ENCODE data around the gene EMILIN1. TPM values are rescaled to one million over a fixed set of nuclear protein-coding genes. Genes with fewer than 3 reads are reported as not detected.

The EMILIN1 gene
- total RNA-seq, 1 donor from 2014 or later: 1.1 TPM

- H3K27ac Mint-ChIP-seq: no peak overlapping the region
- H3K9me3 Mint-ChIP-seq (ENCODE audit: low read depth): no peaks in the 10 kb centered on the region
These were observed 10.2 kb downstream of the EMILIN1 start for GRCh38 chr2:27088634-27089033.

GRCh38 chr2:27089111-27089954 is 10.9 kb downstream of the EMILIN1 start:
- peaks cover 26% of the 10 kb centered on the region for H3K27me3 Mint-ChIP-seq
- peaks cover 7% of the 10 kb centered on the region for H3K4me1 Mint-ChIP-seq (ENCODE audit: low read depth)
- no peaks in the 10 kb centered on the region for H3K9me3 Mint-ChIP-seq (ENCODE audit: low read depth)
- no peaks in the 10 kb centered on the region for H3K36me3 Mint-ChIP-seq (ENCODE audit: insufficient read depth)
- H3K27ac Mint-ChIP-seq: no peak overlapping the region
- H3K4me3 Mint-ChIP-seq (ENCODE audit: low read depth): no peak overlapping the region
- no peak for TF ChIP-seq CTCF (IDR thresholded peaks at IDR 0.05; ENCODE audit: unreplicated experiment)
- DNase-seq (ENCODE audit: low spot score, unreplicated experiment): no peak

More at GRCh38 chr2:27088634-27089033, 10.2 kb downstream of the EMILIN1 start:
- no peak for TF ChIP-seq CTCF (IDR thresholded peaks at IDR 0.05; ENCODE audit: unreplicated experiment)
- DNase-seq (ENCODE audit: low spot score, unreplicated experiment): no peak
- Mint-ChIP-seq H3K4me3 (ENCODE audit: low read depth) (no peak overlapping the region), H3K27me3 (peaks cover 27% of the 10 kb centered on the region), H3K4me1 (ENCODE audit: low read depth) (peaks cover 7% of the 10 kb centered on the region), H3K36me3 (ENCODE audit: insufficient read depth) (no peaks in the 10 kb centered on the region)

DNA sequence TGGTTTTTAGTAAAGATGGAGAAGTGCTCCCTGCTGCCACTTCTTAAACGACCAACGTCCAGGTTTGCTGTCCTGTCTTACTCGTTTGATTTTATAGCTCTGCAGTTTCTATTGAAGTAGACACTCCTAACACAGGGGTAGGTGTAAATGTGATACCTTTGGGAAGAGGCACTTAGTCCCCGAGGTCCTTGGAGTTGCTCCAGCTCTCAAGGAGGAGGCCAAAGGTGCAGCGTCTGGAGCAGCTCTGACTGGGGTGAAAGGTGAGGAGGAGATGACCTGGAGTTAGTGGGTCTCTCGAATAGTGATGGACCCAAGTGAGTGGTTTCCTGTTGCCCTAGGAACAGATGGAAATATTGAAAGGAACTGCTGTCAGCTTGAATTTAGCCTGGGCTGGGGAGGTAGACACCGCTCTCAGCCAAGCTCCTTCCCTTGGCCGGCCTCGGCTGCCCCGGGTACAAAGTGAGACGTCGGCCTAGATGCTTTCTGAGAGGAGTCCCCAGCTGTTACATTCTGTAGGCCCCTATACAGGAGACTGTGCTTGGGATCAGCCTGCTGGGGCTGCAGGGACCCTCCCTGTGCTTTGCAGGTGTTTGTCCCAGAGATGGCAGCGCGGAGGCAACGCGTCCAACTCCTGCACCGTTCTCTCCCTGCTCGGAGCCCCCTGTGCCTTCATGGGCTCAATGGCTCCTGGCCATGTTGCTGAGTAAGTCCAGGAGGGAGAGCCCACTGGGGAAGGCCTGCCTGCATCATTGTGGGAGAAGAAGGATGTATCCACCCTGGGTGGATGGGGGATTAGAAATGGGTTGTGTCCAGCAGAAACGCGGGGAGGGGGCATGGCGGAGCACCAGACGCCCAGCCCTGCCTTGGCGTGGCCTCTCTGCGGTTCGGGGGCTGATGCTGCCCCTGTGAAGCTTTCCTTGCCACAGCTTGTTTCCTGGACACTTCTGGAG is 13.6 kb downstream of the EMILIN1 start:
- peaks cover 8% of the 10 kb centered on the region for H3K4me1 Mint-ChIP-seq (ENCODE audit: low read depth)
- H3K27ac Mint-ChIP-seq: peak overlapping the region; percentile 43
- no peaks in the 10 kb centered on the region for H3K9me3 Mint-ChIP-seq (ENCODE audit: low read depth)
- H3K27me3 Mint-ChIP-seq: peaks cover 14% of the 10 kb centered on the region
- no peaks in the 10 kb centered on the region for H3K36me3 Mint-ChIP-seq (ENCODE audit: insufficient read depth)
- H3K4me3 Mint-ChIP-seq (ENCODE audit: low read depth): no peak overlapping the region
- DNase-seq (ENCODE audit: low spot score, unreplicated experiment): no peak
- TF ChIP-seq CTCF (IDR thresholded peaks at IDR 0.05; ENCODE audit: unreplicated experiment): no peak

DNA sequence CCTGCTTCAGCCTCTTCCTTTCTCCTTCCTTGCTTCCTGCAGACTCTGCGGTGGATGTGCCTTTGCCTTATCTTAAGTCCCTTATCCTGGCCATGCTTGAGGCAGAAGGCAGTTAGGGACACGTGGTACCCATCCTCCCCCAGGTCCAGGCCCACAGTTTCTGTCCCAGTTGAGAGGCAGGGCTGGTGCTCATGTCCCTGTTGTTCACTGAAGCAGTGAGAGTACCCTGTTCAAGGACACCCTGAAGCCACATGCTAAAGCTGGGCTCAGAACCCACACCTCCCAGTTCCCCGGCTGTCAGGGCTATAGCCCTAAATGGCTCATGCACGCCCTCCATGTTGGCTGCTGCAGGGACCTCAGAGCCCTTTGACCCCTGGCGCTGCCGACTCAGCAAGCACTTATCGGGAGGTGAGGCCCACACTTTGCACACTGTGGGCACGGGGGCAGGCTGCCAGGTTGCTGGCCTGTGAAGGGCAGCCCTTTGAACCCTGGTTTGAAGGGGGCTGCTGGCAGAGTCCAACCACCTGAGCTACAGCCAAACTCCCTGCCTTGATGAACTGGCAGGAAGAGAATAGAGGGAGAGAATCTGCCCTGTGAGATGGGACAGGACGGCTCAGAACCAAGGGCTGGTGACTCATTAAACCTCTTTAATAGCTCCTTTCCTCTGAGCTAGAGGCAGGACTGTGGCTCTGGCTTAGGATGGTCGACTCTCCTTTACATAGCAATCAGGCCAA is 14.4 kb downstream of the EMILIN1 start:
- DNase-seq (ENCODE audit: low spot score, unreplicated experiment): no peak
- peaks cover 6% of the 10 kb centered on the region for H3K4me1 Mint-ChIP-seq (ENCODE audit: low read depth)
- H3K27ac Mint-ChIP-seq: no peak overlapping the region
- no peaks in the 10 kb centered on the region for H3K9me3 Mint-ChIP-seq (ENCODE audit: low read depth)
- peaks cover 5% of the 10 kb centered on the region for H3K27me3 Mint-ChIP-seq
- no peak overlapping the region for H3K4me3 Mint-ChIP-seq (ENCODE audit: low read depth)
- no peaks in the 10 kb centered on the region for H3K36me3 Mint-ChIP-seq (ENCODE audit: insufficient read depth)
- no peak for TF ChIP-seq CTCF (IDR thresholded peaks at IDR 0.05; ENCODE audit: unreplicated experiment)
